HCT116 (cell line): ENCODE results near the gene CENPT. TPM values are rescaled to one million over a fixed set of nuclear protein-coding genes. Genes with fewer than 3 reads are reported as not detected.

Experiments
- ATAC-seq: fragments of 200-7000 bp; cut with Tn5 transposase; 2 replicates; pipeline ENCODE4 v1.9.1; 2020; ENCODE audit warnings: mild to moderate bottlenecking, moderate library complexity
- BruUV-seq: library from RNA; stranded (reverse); fragments of 400-500 nt; replicated peaks from 2 replicates; lab custom pipeline; 2021; lab: Mats Ljungman, UMichigan
- CTCF ChIA-PET: fragments of 300-600 bp; sonication (Branson Sonifier 250); formaldehyde crosslinking; loops from one replicate; lab custom pipeline; 2021; ENCODE audit warnings: antibody characterized with exemption; lab: Charles Lee
- POLR2A ChIA-PET: fragments of 300-600, 350-600 bp; sonication (Branson Sonifier 250); formaldehyde crosslinking; loops from one replicate; lab custom pipeline; 2021; ENCODE audit warnings: antibody characterized with exemption; lab: Charles Lee
- RAD21 ChIA-PET, 2 experiments: fragments of 300-600 bp; sonication (Branson Sonifier 250); formaldehyde crosslinking; loops; one replicate each; lab custom pipeline; 2023; ENCODE audit warnings: low total read pairs in 2 of 2; ENCODE audit not compliant: uncharacterized antibody in 2 of 2, unreplicated experiment in 2 of 2, low non-redundant PET in 1 of 2; lab: Charles Lee
- DNase-seq: peaks from one replicate; pipeline ENCODE4 v3.0.0-alpha.2; 2010; ENCODE audit warnings: low read depth, low spot score
- H2AFZ ChIP-seq: fragments of 200-600 bp; shearing (Covaris generic), sonication (generic); 2 replicates; pipeline ENCODE4 v1.6.1; 2017; ENCODE audit warnings: low read depth, mixed run types, mixed read lengths, antibody characterized with exemption, low read length; ENCODE audit not compliant: poor library complexity, severe bottlenecking
- H3K27ac ChIP-seq: 2 replicates; pipeline ENCODE4 v1.5.1; 2012; ENCODE audit warnings: low read depth, low read length
- H3K27me3 ChIP-seq: fragments of 200-600 bp; sonication (generic); 2 replicates; pipeline ENCODE4 v1.6.1; 2016; ENCODE audit warnings: mixed run types, low read length, mixed read lengths; ENCODE audit not compliant: insufficient read depth
- H3K36me3 ChIP-seq, 2 experiments: fragments of 200-500 bp in 1 of 2; fragments of 200-600 bp in 1 of 2; sonication (Bioruptor generic) in 1 of 2; sonication (generic) in 1 of 2; 2 replicates each; pipeline versions ENCODE4 v1.5.1 to v1.6.1; 2014 to 2016; ENCODE audit warnings: low read length in 2 of 2, inconsistent platforms in 1 of 2, mixed read lengths in 1 of 2, mixed run types in 1 of 2; ENCODE audit not compliant: insufficient read depth in 2 of 2, control insufficient read depth in 1 of 2
- H3K4me1 ChIP-seq, 2 experiments: fragments of 200-600 bp in 1 of 2; sonication (generic) in 1 of 2; 2 replicates each; pipeline versions ENCODE4 v1.5.1 to v1.6.1; 2012 to 2017; ENCODE audit warnings: low read length in 2 of 2, inconsistent platforms in 1 of 2, mild to moderate bottlenecking in 1 of 2, mixed read lengths in 1 of 2, mixed run types in 1 of 2, moderate library complexity in 1 of 2; ENCODE audit not compliant: insufficient read depth in 2 of 2, control insufficient read depth in 1 of 2
- H3K4me2 ChIP-seq: fragments of 200-600 bp; sonication (generic); 2 replicates; pipeline ENCODE4 v1.6.1; 2017; ENCODE audit warnings: mixed run types, low read length, mixed read lengths
- H3K4me3 ChIP-seq, 2 experiments: fragments of 200-600 bp in 1 of 2; sonication (generic) in 1 of 2; replicated peaks in 1 of 2; 2 replicates each; pipeline ENCODE4 v1.5.1; 2011 to 2016; ENCODE audit warnings: low read length in 2 of 2, control low read depth in 1 of 2, low read depth in 1 of 2, mild to moderate bottlenecking in 1 of 2, mixed read lengths in 1 of 2, mixed run types in 1 of 2
- H3K79me2 ChIP-seq: fragments of 200-600 bp; sonication (generic); 2 replicates; pipeline ENCODE4 v1.6.1; 2017; ENCODE audit warnings: mild to moderate bottlenecking, mixed run types, low read length, moderate library complexity, mixed read lengths; ENCODE audit not compliant: insufficient read depth
- H3K9ac ChIP-seq: fragments of 200-600 bp; sonication (generic); 2 replicates; pipeline ENCODE4 v1.6.1; 2016; ENCODE audit warnings: low read length, mixed read lengths
- H3K9me2 ChIP-seq: fragments of 200-600 bp; sonication (generic), shearing (Covaris generic); 2 replicates; pipeline ENCODE4 v1.6.1; 2017; ENCODE audit warnings: mixed run types, mild to moderate bottlenecking, moderate library complexity; ENCODE audit not compliant: insufficient read depth
- H3K9me3 ChIP-seq, 2 experiments: fragments of 200-500 bp in 1 of 2; fragments of 200-600 bp in 1 of 2; sonication (Bioruptor generic) in 1 of 2; sonication (generic) in 1 of 2; 2 replicates each; pipeline ENCODE4 v1.6.1; 2014 to 2017; ENCODE audit warnings: low read length in 2 of 2, mixed read lengths in 2 of 2, inconsistent platforms in 1 of 2, low read depth in 1 of 2, mild to moderate bottlenecking in 1 of 2, mixed run types in 1 of 2, moderate library complexity in 1 of 2; ENCODE audit not compliant: control insufficient read depth in 1 of 2, insufficient read depth in 1 of 2
- H4K20me1 ChIP-seq: fragments of 200-600 bp; sonication (generic), shearing (Covaris generic); 2 replicates; pipeline ENCODE4 v1.6.1; 2017; ENCODE audit warnings: mixed run types, mild to moderate bottlenecking, moderate library complexity; ENCODE audit not compliant: insufficient read depth
- CEBPB ChIP-seq: IDR thresholded peaks from 2 replicates; pipeline ENCODE4 v1.6.1; 2012; ENCODE audit warnings: low read depth
- ELF1 ChIP-seq: IDR thresholded peaks from 2 replicates; pipeline ENCODE4 v1.6.1; 2012; ENCODE audit warnings: low read depth, borderline replicate concordance
- FOSL1 ChIP-seq: IDR thresholded peaks from 2 replicates; pipeline ENCODE4 v1.6.1; 2012; ENCODE audit warnings: low read depth
- JUND ChIP-seq: IDR thresholded peaks from 2 replicates; pipeline ENCODE4 v1.6.1; 2012
- REST ChIP-seq: IDR thresholded peaks from 2 replicates; pipeline ENCODE4 v1.6.1; 2012; ENCODE audit warnings: low read depth
- TCF7L2 ChIP-seq: IDR thresholded peaks from 2 replicates; pipeline ENCODE4 v1.7.0; 2011; ENCODE audit warnings: borderline replicate concordance, inconsistent platforms; ENCODE audit not compliant: insufficient read depth, insufficient read length; ENCODE audit errors: extremely low read depth
- YY1 ChIP-seq: IDR thresholded peaks from 2 replicates; pipeline ENCODE4 v1.6.1; 2011; ENCODE audit warnings: low read length, low read depth, moderate library complexity, mild to moderate bottlenecking; ENCODE audit not compliant: insufficient replicate concordance; ENCODE audit errors: extremely low read depth
- ZBTB33 ChIP-seq: IDR thresholded peaks from 2 replicates; pipeline ENCODE4 v1.6.1; 2011; ENCODE audit warnings: mild to moderate bottlenecking, low read length, moderate library complexity; ENCODE audit not compliant: insufficient replicate concordance; ENCODE audit errors: extremely low read depth
- ZFX ChIP-seq: fragments of 450-650 bp; IDR thresholded peaks from 2 replicates; pipeline ENCODE4 v1.6.1; 2017
- ZNF274 ChIP-seq: fragments of 200-500 bp; sonication (Bioruptor generic); IDR thresholded peaks from 2 replicates; pipeline ENCODE4 v1.6.1; 2014; ENCODE audit warnings: mild to moderate bottlenecking, low read depth, low read length, inconsistent platforms
- intact Hi-C: fragments of 100-400 bp; cut with micrococcal nuclease; formaldehyde crosslinking; loops from 2 replicates; pipeline ENCODE4 v1.10.0; 2022
- total RNA-seq: library from RNA; stranded (reverse); gene quantifications from one replicate; pipeline ENCODE4 v1.2.1, GENCODE V29; 2021; ENCODE audit not compliant: unreplicated experiment
- TF ChIP-seq, protein P1 (sequence below): IDR thresholded peaks from 2 replicates; pipeline ENCODE4 v1.6.1; 2012

CENPT gene
- total RNA-seq, 1 experiment from 2014 or later = 40.5 TPM

DNA sequence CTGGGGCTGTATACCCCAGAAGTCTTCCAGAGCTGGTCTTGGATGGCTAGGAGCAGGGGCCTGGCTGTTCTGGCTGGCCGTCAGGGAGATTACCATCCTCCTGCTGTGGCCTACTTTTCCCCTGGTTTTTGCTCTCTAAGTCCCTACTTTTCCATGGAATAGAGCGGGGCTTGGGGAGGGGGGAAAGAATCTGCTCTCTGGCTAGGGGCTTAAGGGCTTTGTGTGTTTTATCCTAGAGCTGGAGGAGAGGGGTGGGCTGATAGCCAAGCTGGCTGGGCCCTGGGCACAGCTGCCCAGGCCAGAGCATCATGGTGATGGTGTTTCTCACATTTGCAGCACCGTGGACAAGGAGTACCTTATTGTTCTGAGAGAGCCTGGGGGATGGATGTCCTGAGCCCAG lies 40.8 kb upstream of the CENPT start:
- Histone ChIP-seq H3K9ac (no peak overlapping the region), H2AFZ (no peak overlapping the region), H3K36me3 (peaks cover under 1 to 7% of the 10 kb centered on the region in 2 experiments; a peak in 2 of 4 replicates), H3K9me2 (no peaks in the 10 kb centered on the region), H4K20me1 (peaks cover 3% of the 10 kb centered on the region; the same call in 1 of the 2 replicates), H3K4me1 (peaks cover 5 to 6% of the 10 kb centered on the region in 2 experiments; a peak in 3 of 4 replicates), H3K4me3 (no peak overlapping the region), H3K27ac (no peak overlapping the region), H3K27me3 (no peaks in the 10 kb centered on the region), H3K4me2 (no peak overlapping the region), H3K9me3 (no peaks in the 10 kb centered on the region), H3K79me2 (peaks cover 2% of the 10 kb centered on the region)
- intact Hi-C loops = loop anchor here (10.0 kb wide), 1 partner anchor 336 kb away; no protein-coding TSS in a partner anchor
- RAD21 ChIA-PET = no interaction called here
- CTCF ChIA-PET = interaction anchor here (1.2 kb wide), 1 partner anchor 367 kb away, joined by 4 read pairs; no protein-coding TSS in a partner anchor
- TF ChIP-seq, protein P1, sequence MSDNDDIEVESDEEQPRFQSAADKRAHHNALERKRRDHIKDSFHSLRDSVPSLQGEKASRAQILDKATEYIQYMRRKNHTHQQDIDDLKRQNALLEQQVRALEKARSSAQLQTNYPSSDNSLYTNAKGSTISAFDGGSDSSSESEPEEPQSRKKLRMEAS = no peak
- TF ChIP-seq ZBTB33 (no peak), TCF7L2 (no peak), ZNF274 (no peak), ZFX (no peak), YY1 (no peak), REST (no peak), JUND (no peak), ELF1 (no peak), CEBPB (no peak), FOSL1 (no peak)
- POLR2A ChIA-PET = no interaction called here
- BruUV-seq = no TSS peak
- DNase-seq (no peak), ATAC-seq (no peak)
